NCI-H1436 treated with DMSO at 0.1 percent for 48 hours (cell line): ENCODE measurements around the gene C2.
"Not testable (repeated sequence)": the region's sequence is repeated elsewhere in the genome, so short reads cannot be mapped to it uniquely, and the experiment has no call there.

Experiments
- DNase-seq: peaks from one replicate; lab custom pipeline; 2025; lab: John Stamatoyannopoulos, UW

C2 gene

GRCh38 chr6:31927863-31928671 lies 550 bp downstream of the C2 start:
- DNase-seq = no peak

- DNase-seq = no peak
Observed at GRCh38 chr6:31928672-31928939, 1.1 kb downstream of the C2 start.

- DNase-seq = no peak
Observed at GRCh38 chr6:31930962-31931361, 3.4 kb downstream of the C2 start.

- not testable (repeated sequence) for DNase-seq
Observed at GRCh38 chr6:31932137-31932536, 4.6 kb downstream of the C2 start.

- DNase-seq = no peak
Observed at GRCh38 chr6:31933537-31933936, 6.0 kb downstream of the C2 start.

GRCh38 chr6:31935021-31935420 lies 7.5 kb downstream of the C2 start:
- DNase-seq = no peak

GRCh38 chr6:31935823-31936222 lies 8.3 kb downstream of the C2 start:
- DNase-seq = no peak

- no peak for DNase-seq
Observed at GRCh38 chr6:31940256-31940664, 12.7 kb downstream of the C2 start.

GRCh38 chr6:31943742-31944141 lies 16.2 kb downstream of the C2 start:
- DNase-seq = no peak

- no peak for DNase-seq
Observed at GRCh38 chr6:31945154-31945506, 17.6 kb downstream of the C2 start.

GRCh38 chr6:31945507-31946369 lies 18.2 kb downstream of the C2 start, which contains the start of gene CFB:
TSS of gene CFB (plus strand) at chr6:31946095. CDS start at chr6:31946222, 127 bp downstream.
- DNase-seq = no peak

- no peak for DNase-seq
Observed at GRCh38 chr6:31946370-31946885, 18.9 kb downstream of the C2 start.

- no peak for DNase-seq
Observed at GRCh38 chr6:31947070-31947675, 19.7 kb downstream of the C2 start.

GRCh38 chr6:31947864-31948263 lies 20.3 kb downstream of the C2 start:
- DNase-seq = no peak

GRCh38 chr6:31948306-31948705 lies 20.8 kb downstream of the C2 start:
- no peak for DNase-seq

GRCh38 chr6:31948753-31949413 lies 21.4 kb downstream of the C2 start:
- DNase-seq = no peak

GRCh38 chr6:31949926-31950548 lies 22.5 kb downstream of the C2 start:
- no peak for DNase-seq

- DNase-seq = no peak
Observed at GRCh38 chr6:31952140-31952805, 24.8 kb downstream of the C2 start.

- no peak for DNase-seq
Observed at GRCh38 chr6:31952890-31953289, 25.4 kb downstream of the C2 start.

- no peak for DNase-seq
Observed at GRCh38 chr6:31954511-31954910, 27.0 kb downstream of the C2 start.

- DNase-seq = no peak
Observed at GRCh38 chr6:31956796-31957195, 29.3 kb downstream of the C2 start.
